Glutamatergic neuron (in vitro differentiated cells): ENCODE data around the gene NAV2. TPM values are rescaled to one million over a fixed set of nuclear protein-coding genes. Genes with fewer than 3 reads are reported as not detected.
"Not testable (repeated sequence)": the region's sequence is repeated elsewhere in the genome, so short reads cannot be mapped to it uniquely, and the experiment has no call there.

Experiments used
- DNase-seq: peaks from one replicate; pipeline ENCODE4 v3.0.0; 2022
- H3K27ac Mint-ChIP-seq: one replicate; pipeline ENCODE4 v1.8.0; 2020; ENCODE audit warnings: mild to moderate bottlenecking, mixed read lengths, inconsistent platforms; ENCODE audit not compliant: unreplicated experiment
- H3K27me3 Mint-ChIP-seq: one replicate; pipeline ENCODE4 v1.8.0; 2020; ENCODE audit warnings: mild to moderate bottlenecking, moderate library complexity, mixed read lengths, inconsistent platforms; ENCODE audit not compliant: unreplicated experiment
- H3K36me3 Mint-ChIP-seq: one replicate; pipeline ENCODE4 v1.8.0; 2020; ENCODE audit warnings: mild to moderate bottlenecking, mixed read lengths, inconsistent platforms; ENCODE audit not compliant: unreplicated experiment
- H3K4me1 Mint-ChIP-seq: one replicate; pipeline ENCODE4 v1.8.0; 2020; ENCODE audit warnings: mild to moderate bottlenecking, low read depth, mixed read lengths, inconsistent platforms; ENCODE audit not compliant: unreplicated experiment
- H3K4me3 Mint-ChIP-seq: one replicate; pipeline ENCODE4 v1.8.0; 2020; ENCODE audit warnings: mild to moderate bottlenecking, mixed read lengths, inconsistent platforms; ENCODE audit not compliant: unreplicated experiment
- H3K9me3 Mint-ChIP-seq: one replicate; pipeline ENCODE4 v1.8.0; 2020; ENCODE audit warnings: mild to moderate bottlenecking, moderate library complexity, mixed read lengths, inconsistent platforms; ENCODE audit not compliant: unreplicated experiment
- CTCF ChIP-seq: fragments of 200-600 bp; sonication (generic); IDR thresholded peaks from one replicate; pipeline ENCODE4 v1.5.0; 2021; ENCODE audit not compliant: partially characterized antibody, unreplicated experiment
- total RNA-seq: library from RNA; stranded (reverse); fragmentation: NEBNext Ultra II Directional; extraction: Animal tissue kit (Norgen Biotek cat#: 25700); gene quantifications from one replicate; pipeline ENCODE4 v1.2.1, GENCODE V29; 2021; ENCODE audit not compliant: unreplicated experiment

Gene NAV2
- total RNA-seq, 1 donor from 2014 or later = 117 TPM

GRCh38 chr11:19957294-19957943 is 244.8 kb downstream of the NAV2 start:
- H3K27ac Mint-ChIP-seq = no peak overlapping the region
- H3K9me3 Mint-ChIP-seq = no peaks in the 10 kb centered on the region
- no peak overlapping the region for H3K4me3 Mint-ChIP-seq
- peaks cover 9% of the 10 kb centered on the region for H3K36me3 Mint-ChIP-seq
- DNase-seq = no peak
- peaks cover 26% of the 10 kb centered on the region for H3K4me1 Mint-ChIP-seq
- TF ChIP-seq CTCF = no peak
- peaks cover 4% of the 10 kb centered on the region for H3K27me3 Mint-ChIP-seq

GRCh38 chr11:19958204-19958603 is 245.6 kb downstream of the NAV2 start:
- no peak for TF ChIP-seq CTCF
- DNase-seq = no peak
- Mint-ChIP-seq H3K4me3 (no peak overlapping the region), H3K27ac (no peak overlapping the region), H3K27me3 (peaks cover 4% of the 10 kb centered on the region), H3K4me1 (peaks cover 20% of the 10 kb centered on the region), H3K9me3 (no peaks in the 10 kb centered on the region), H3K36me3 (peaks cover 9% of the 10 kb centered on the region)

GRCh38 chr11:19959210-19959609 is 246.6 kb downstream of the NAV2 start:
- H3K27ac Mint-ChIP-seq = no peak overlapping the region
- no peaks in the 10 kb centered on the region for H3K9me3 Mint-ChIP-seq
- H3K36me3 Mint-ChIP-seq = peaks cover 9% of the 10 kb centered on the region

GRCh38 chr11:19959648-19960059 is 247.0 kb downstream of the NAV2 start:
- Mint-ChIP-seq H3K27ac (no peak overlapping the region), H3K4me3 (no peak overlapping the region), H3K27me3 (peaks cover 4% of the 10 kb centered on the region), H3K4me1 (peaks cover 9% of the 10 kb centered on the region), H3K9me3 (no peaks in the 10 kb centered on the region), H3K36me3 (peaks cover 9% of the 10 kb centered on the region)
- TF ChIP-seq CTCF = no peak
- DNase-seq = no peak

More at GRCh38 chr11:19959210-19959609, 246.6 kb downstream of the NAV2 start:
- peaks cover 4% of the 10 kb centered on the region for H3K27me3 Mint-ChIP-seq
- peaks cover 10% of the 10 kb centered on the region for H3K4me1 Mint-ChIP-seq
- TF ChIP-seq CTCF = no peak
- H3K4me3 Mint-ChIP-seq = no peak overlapping the region
- DNase-seq = no peak

GRCh38 chr11:19960410-19960809 is 247.8 kb downstream of the NAV2 start:
- not testable (repeated sequence) for H3K27me3 Mint-ChIP-seq, DNase-seq, H3K4me3 Mint-ChIP-seq, H3K4me1 Mint-ChIP-seq, H3K27ac Mint-ChIP-seq, H3K9me3 Mint-ChIP-seq
- peaks cover 14% of the 10 kb centered on the region for H3K36me3 Mint-ChIP-seq
